Karpas-422 (cell line): Measurements from ENCODE around the gene WBP1. TPM values are rescaled to one million over a fixed set of nuclear protein-coding genes. Genes with fewer than 3 reads are reported as not detected.
"Not testable (repeated sequence)": the region's sequence is repeated elsewhere in the genome, so short reads cannot be mapped to it uniquely, and the experiment has no call there.

Experiments used
- DNase-seq: peaks from one replicate; pipeline ENCODE4 v3.0.0-alpha.2; 2015
- H2AFZ ChIP-seq: fragments of 200-600 bp; sonication (generic); 2 replicates; pipeline ENCODE4 v1.6.1; 2014; ENCODE audit warnings: antibody characterized with exemption, low read length, mixed read lengths
- H3K27ac ChIP-seq: fragments of 200-600 bp; sonication (generic); 2 replicates; pipeline ENCODE4 v1.5.1; 2014; ENCODE audit warnings: mild to moderate bottlenecking, low read length, moderate library complexity
- H3K27me3 ChIP-seq: fragments of 200-600 bp; sonication (generic); 2 replicates; pipeline ENCODE4 v1.6.1; 2014; ENCODE audit warnings: low read length, mixed read lengths
- H3K36me3 ChIP-seq: fragments of 200-600 bp; sonication (generic); 2 replicates; pipeline ENCODE4 v1.6.1; 2014; ENCODE audit warnings: low read length, mixed read lengths; ENCODE audit not compliant: insufficient read depth
- H3K4me1 ChIP-seq: fragments of 200-600 bp; sonication (generic); 2 replicates; pipeline ENCODE4 v1.6.1; 2014; ENCODE audit warnings: mild to moderate bottlenecking, low read length, mixed read lengths
- H3K4me2 ChIP-seq: fragments of 200-600 bp; sonication (generic); 2 replicates; pipeline ENCODE4 v1.6.1; 2014; ENCODE audit warnings: low read length, low read depth, mild to moderate bottlenecking; ENCODE audit not compliant: poor library complexity, severe bottlenecking
- H3K4me3 ChIP-seq: fragments of 200-600 bp; sonication (generic); 2 replicates; pipeline ENCODE4 v1.5.1; 2014; ENCODE audit warnings: mild to moderate bottlenecking, antibody characterized with exemption, low read length, mixed read lengths
- H3K79me2 ChIP-seq: fragments of 200-600 bp; sonication (generic); 2 replicates; pipeline ENCODE4 v1.6.1; 2014; ENCODE audit warnings: mild to moderate bottlenecking, low read length, mixed read lengths
- H3K9ac ChIP-seq: fragments of 200-600 bp; sonication (generic); 2 replicates; pipeline ENCODE4 v1.6.0; 2014; ENCODE audit warnings: low read length
- H3K9me2 ChIP-seq: fragments of 200-600 bp; sonication (generic), shearing (Covaris generic); replicated peaks from 2 replicates; pipeline ENCODE4 v1.6.0; 2014; ENCODE audit warnings: mild to moderate bottlenecking, low read length, moderate library complexity; ENCODE audit not compliant: insufficient read depth
- H3K9me3 ChIP-seq: fragments of 300-700, 200-600 bp; sonication (generic); 2 replicates; pipeline ENCODE4 v1.6.1; 2014; ENCODE audit warnings: low read length, mixed read lengths
- H4K20me1 ChIP-seq: fragments of 200-600 bp; sonication (generic); 2 replicates; pipeline ENCODE4 v1.6.1; 2014; ENCODE audit warnings: mild to moderate bottlenecking, antibody characterized with exemption, low read length, low read depth; ENCODE audit not compliant: insufficient read depth
- total RNA-seq: library from RNA; depleted of rRNA; stranded (reverse); fragments of >200 nt; shearing (Covaris generic); gene quantifications from 2 replicates; pipeline ENCODE4 v1.2.3, GENCODE V29; 2014; ENCODE audit warnings: low replicate concordance

WBP1 gene
- total RNA-seq, 1 experiment from 2014 or later: 149 TPM

DNA sequence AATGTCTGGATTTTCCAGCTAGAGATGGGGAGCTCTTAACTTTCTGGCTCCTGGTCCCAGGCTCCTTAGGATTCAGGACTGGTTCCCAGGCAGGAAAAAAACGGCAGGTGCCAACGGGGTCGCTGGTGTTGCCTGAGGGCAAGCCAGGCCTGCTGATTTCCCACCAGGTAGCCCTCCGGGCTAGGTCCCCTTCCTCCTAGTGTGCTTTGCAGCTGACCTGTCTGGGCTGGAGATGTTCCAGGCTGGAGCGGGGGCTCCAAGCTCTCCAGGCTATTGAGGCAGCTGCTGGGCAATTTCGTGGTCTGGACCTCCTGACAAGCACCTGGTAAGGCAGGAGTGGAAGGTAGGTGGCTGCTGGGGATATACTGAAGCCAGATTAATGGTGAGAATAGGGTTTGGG is 16.2 kb downstream of the WBP1 start:
- Histone ChIP-seq H2AFZ (no peak overlapping the region), H3K9me3 (no peaks in the 10 kb centered on the region), H3K9me2 (no peaks in the 10 kb centered on the region), H3K4me2 (no peak overlapping the region), H4K20me1 (no peaks in the 10 kb centered on the region; the same call in 1 of the 2 replicates), H3K79me2 (peaks cover 9% of the 10 kb centered on the region), H3K36me3 (peaks cover 10% of the 10 kb centered on the region; the same call in 1 of the 2 replicates), H3K27me3 (no peaks in the 10 kb centered on the region), H3K4me1 (peaks cover 24% of the 10 kb centered on the region), H3K9ac (no peak overlapping the region), H3K4me3 (no peak overlapping the region), H3K27ac (no peak overlapping the region)
- DNase-seq: no peak

DNA sequence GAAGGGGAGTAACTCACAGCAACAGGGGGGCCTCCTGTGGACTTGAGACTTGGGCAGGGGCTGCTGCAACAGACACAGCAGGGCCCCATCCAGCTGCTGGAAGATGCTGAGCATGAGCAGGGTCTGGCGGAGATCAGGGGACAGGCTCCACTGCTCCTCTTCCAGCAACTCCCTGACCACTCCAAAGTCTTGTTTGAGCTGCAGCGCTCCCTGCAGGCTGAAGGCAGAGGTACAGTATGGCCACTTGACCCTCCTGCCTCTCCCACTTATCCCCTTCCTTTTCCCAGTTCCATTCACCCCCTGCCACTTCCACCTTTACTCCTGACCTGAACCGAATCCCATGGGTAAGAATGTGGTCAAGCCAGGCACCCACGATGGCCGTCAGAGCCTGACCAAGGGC is 16.7 kb downstream of the WBP1 start:
- H3K4me2 ChIP-seq: no peak overlapping the region
- DNase-seq: no peak
- H4K20me1 ChIP-seq: no peaks in the 10 kb centered on the region; the same call in 1 of the 2 replicates
- H3K9ac ChIP-seq: no peak overlapping the region
- no peaks in the 10 kb centered on the region for H3K9me2 ChIP-seq
- peaks cover 26% of the 10 kb centered on the region for H3K4me1 ChIP-seq
- H3K27me3 ChIP-seq: no peaks in the 10 kb centered on the region
- peaks cover 13% of the 10 kb centered on the region for H3K36me3 ChIP-seq
- H3K79me2 ChIP-seq: peaks cover 13% of the 10 kb centered on the region
- no peak overlapping the region for H2AFZ ChIP-seq
- no peak overlapping the region for H3K4me3 ChIP-seq
- H3K27ac ChIP-seq: no peak overlapping the region
- no peaks in the 10 kb centered on the region for H3K9me3 ChIP-seq

GRCh38 chr2:74481431-74481830 is 23.2 kb downstream of the WBP1 start:
- no peak overlapping the region for H2AFZ ChIP-seq
- H3K9me3 ChIP-seq: no peaks in the 10 kb centered on the region
- peak overlapping the region; percentile 88 for H3K4me2 ChIP-seq
- peak overlapping the region; percentile 85 for H3K9ac ChIP-seq
- H3K27ac ChIP-seq: peak overlapping the region; percentile 72; the same call in 1 of the 2 replicates
- H3K4me1 ChIP-seq: peaks cover 29% of the 10 kb centered on the region
- peaks cover 49% of the 10 kb centered on the region for H3K79me2 ChIP-seq
- peak overlapping the region; percentile 97 for H3K4me3 ChIP-seq
- H3K36me3 ChIP-seq: peaks cover 8% of the 10 kb centered on the region; the same call in 1 of the 2 replicates
- H3K9me2 ChIP-seq: no peaks in the 10 kb centered on the region
- H3K27me3 ChIP-seq: no peaks in the 10 kb centered on the region
- DNase-seq: no peak
- no peaks in the 10 kb centered on the region for H4K20me1 ChIP-seq

- Histone ChIP-seq H3K27ac (peak overlapping the region; percentile 72), H4K20me1 (no peaks in the 10 kb centered on the region), H2AFZ (peak overlapping the region; percentile 85; the same call in 1 of the 2 replicates), H3K36me3 (peaks cover 8% of the 10 kb centered on the region; the same call in 1 of the 2 replicates), H3K9me2 (no peaks in the 10 kb centered on the region), H3K9me3 (no peaks in the 10 kb centered on the region), H3K79me2 (peaks cover 52% of the 10 kb centered on the region), H3K4me1 (peaks cover 29% of the 10 kb centered on the region), H3K4me3 (peak overlapping the region; percentile 97), H3K9ac (peak overlapping the region; percentile 85), H3K27me3 (no peaks in the 10 kb centered on the region), H3K4me2 (peak overlapping the region; percentile 88)
- DNase-seq: peak; percentile 91
Measured at GRCh38 chr2:74481961-74482800, 23.9 kb downstream of the WBP1 start.

GRCh38 chr2:74482801-74483674 is 24.8 kb downstream of the WBP1 start, which contains the start of the genes CCDC142 and TTC31:
TSS of gene CCDC142 (minus strand) at chr2:74482998. CDS start at chr2:74482837, 161 bp downstream.
TSS of gene TTC31 (plus strand) at chr2:74483081. CDS start at chr2:74483096, 15 bp downstream.
- no peaks in the 10 kb centered on the region for H3K9me2 ChIP-seq

GRCh38 chr2:74483675-74484164 is 25.5 kb downstream of the WBP1 start:
- Histone ChIP-seq H3K27ac (peak overlapping the region; percentile 72; the same call in 1 of the 2 replicates), H3K79me2 (peaks cover 56% of the 10 kb centered on the region), H3K4me2 (peak overlapping the region; percentile 88), H2AFZ (0 out of 2 replicates have a peak overlapping the region, but pooled peaks have one; percentile 85), H3K4me3 (peak overlapping the region; percentile 97), H3K4me1 (peaks cover 29% of the 10 kb centered on the region), H3K36me3 (peaks cover 11% of the 10 kb centered on the region; the same call in 1 of the 2 replicates), H3K9ac (peak overlapping the region; percentile 85)
- not testable (repeated sequence) for DNase-seq, H3K9me2 ChIP-seq, H3K9me3 ChIP-seq, H3K27me3 ChIP-seq, H4K20me1 ChIP-seq

More at GRCh38 chr2:74482801-74483674, 24.8 kb downstream of the WBP1 start, which contains the start of the genes CCDC142 and TTC31:
- Histone ChIP-seq H4K20me1 (no peaks in the 10 kb centered on the region), H3K79me2 (peaks cover 54% of the 10 kb centered on the region), H3K9ac (peak within 1 kb of the TSS; percentile 85), H3K4me1 (peaks cover 29% of the 10 kb centered on the region), H3K27ac (peak within 1 kb of the TSS; percentile 72), H3K4me2 (peak within 1 kb of the TSS; percentile 88), H3K4me3 (peak within 1 kb of the TSS; percentile 97), H3K36me3 (peaks cover 8% of the 10 kb centered on the region; the same call in 1 of the 2 replicates), H3K27me3 (no peaks in the 10 kb centered on the region), H3K9me3 (no peaks in the 10 kb centered on the region), H2AFZ (peak within 1 kb of the TSS; percentile 85)
- peak; percentile 98 for DNase-seq

DNA sequence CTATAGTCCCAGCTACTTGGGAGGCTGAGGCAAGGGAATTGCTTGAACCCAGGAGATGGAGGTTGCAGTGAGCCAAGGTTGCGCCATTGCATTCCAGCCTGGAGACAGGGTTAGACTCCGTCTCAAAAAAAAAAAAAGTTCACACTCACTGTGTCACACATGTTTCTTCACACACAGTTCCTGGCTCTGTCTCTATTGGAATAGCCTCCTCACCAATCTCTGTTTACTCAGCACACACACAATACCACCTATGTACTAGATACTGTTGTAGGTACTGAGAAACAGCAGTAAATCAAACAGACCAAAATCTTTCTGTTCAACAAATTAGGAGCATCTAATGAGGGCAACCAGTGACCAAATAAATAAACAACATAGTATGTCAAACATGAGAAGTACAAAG is 27.9 kb downstream of the WBP1 start:
- H3K27me3 ChIP-seq: no peaks in the 10 kb centered on the region
- no peak overlapping the region for H2AFZ ChIP-seq
- no peak overlapping the region for H3K9ac ChIP-seq
- H3K9me3 ChIP-seq: no peaks in the 10 kb centered on the region
- H3K4me3 ChIP-seq: no peak overlapping the region
- no peak for DNase-seq
- H3K9me2 ChIP-seq: no peaks in the 10 kb centered on the region
- H3K27ac ChIP-seq: no peak overlapping the region
- H3K4me1 ChIP-seq: peaks cover 18% of the 10 kb centered on the region
- H4K20me1 ChIP-seq: no peaks in the 10 kb centered on the region
- peaks cover 40% of the 10 kb centered on the region for H3K79me2 ChIP-seq
- H3K4me2 ChIP-seq: no peak overlapping the region
- H3K36me3 ChIP-seq: peaks cover 3% of the 10 kb centered on the region; the same call in 1 of the 2 replicates
